GM20431 (cell line): Measurements from ENCODE around the gene FDX1.
"Not testable (repeated sequence)": the region's sequence is repeated elsewhere in the genome, so short reads cannot be mapped to it uniquely, and the experiment has no call there.

ENCODE experiments used
- in situ Hi-C: fragments of 300-500 bp; cut with MseI, MboI; formaldehyde crosslinking; loops from one replicate; pipeline ENCODE4 v1.15.0; 2020; ENCODE audit warnings: low sequenced_read_pairs; ENCODE audit not compliant: unreplicated experiment

The FDX1 gene, protein sequence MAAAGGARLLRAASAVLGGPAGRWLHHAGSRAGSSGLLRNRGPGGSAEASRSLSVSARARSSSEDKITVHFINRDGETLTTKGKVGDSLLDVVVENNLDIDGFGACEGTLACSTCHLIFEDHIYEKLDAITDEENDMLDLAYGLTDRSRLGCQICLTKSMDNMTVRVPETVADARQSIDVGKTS

GRCh38 chr11:110429731-110430266 lies at the start of gene FDX1:
Gene FDX1, plus strand, starts transcription at chr11:110429948. Its CDS starts 173 bp downstream, at chr11:110430121.
- in situ Hi-C loops: no loop called here

GRCh38 chr11:110380836-110381622 lies 48.7 kb upstream of the FDX1 start:
- in situ Hi-C loops: no loop called here

DNA sequence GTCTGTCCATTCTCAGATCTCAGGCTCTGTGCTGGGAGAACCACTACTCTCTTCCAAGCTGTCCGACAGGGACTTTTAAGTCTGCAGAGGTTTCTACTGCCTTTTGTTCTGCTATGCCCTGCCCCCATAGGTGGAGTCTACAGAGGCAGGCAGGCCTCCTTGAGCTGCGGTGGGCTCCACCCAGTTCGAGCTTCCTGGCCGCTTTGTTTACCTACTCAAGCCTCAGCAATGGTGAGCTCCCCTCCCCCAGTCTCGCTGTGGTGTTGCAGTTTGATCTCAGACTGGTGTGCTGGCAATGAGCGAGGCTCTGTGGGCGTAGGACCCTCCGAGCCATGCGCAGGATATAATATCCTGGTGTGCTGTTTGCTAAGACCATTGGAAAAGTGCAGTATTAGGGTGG lies 41.5 kb upstream of the FDX1 start:
- in situ Hi-C loops: not testable (repeated sequence)

DNA sequence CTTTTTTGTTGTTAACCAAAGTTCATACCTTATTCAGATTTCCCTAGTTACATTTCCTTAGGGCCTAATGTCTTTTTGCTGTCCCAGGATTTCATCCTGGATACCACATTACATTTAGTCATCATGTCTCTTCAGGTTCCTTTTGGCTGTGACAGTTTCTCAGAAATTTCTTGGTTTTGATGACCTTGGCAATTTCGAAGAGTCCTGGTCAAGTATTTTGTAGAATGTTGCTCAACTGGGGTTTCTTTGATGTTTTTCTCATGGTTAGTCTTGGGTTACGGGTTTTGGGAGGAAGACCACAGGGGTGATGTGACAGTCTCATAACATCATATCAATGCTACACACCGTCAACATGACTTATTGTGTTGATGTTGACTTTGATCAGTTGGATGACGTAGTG lies 39.8 kb upstream of the FDX1 start:
- in situ Hi-C loops: no loop called here

- in situ Hi-C loops: no loop called here
Observed at GRCh38 chr11:110392056-110392455, 37.7 kb upstream of the FDX1 start.

- in situ Hi-C loops: not testable (repeated sequence)
Observed at GRCh38 chr11:110397668-110398286, 32.0 kb upstream of the FDX1 start.

DNA sequence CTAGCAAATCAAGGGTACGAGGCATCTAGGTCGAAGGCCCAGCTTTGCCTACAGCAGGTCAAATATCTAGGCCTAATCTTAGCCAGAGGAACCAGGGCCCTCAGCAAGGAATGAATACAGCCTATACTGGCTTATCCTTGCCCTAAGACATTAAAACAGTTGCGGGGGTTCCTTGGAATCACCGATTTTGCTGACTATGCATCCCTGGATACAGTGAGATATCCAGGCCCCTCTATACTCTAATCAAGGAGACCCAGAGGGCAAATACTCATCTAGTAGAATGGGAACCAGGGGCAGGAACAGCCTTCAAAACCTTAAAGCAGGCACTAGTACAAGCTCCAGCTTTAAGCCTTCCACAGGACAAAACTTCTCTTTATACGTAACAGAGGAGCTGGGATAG lies 26.2 kb upstream of the FDX1 start:
- in situ Hi-C loops: not testable (repeated sequence)

DNA sequence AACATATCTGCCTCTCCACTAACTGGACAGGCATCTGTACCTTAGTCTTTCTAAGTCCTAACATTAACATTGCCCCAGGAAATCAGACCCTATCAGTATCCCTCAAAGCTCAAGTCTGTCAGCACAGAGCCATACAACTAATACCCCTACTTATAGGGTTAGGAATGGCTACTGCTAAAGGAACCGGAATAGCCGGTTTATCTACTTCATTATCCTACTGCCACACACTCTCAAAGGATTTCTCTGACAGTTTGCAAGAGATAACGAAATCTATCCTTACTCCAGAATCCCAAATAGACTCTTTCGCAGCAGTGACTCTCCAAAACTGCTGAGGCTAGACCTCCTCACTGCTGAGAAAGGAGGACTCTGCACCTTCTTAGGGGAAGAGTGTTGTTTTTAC lies 24.1 kb upstream of the FDX1 start:
- in situ Hi-C loops: not testable (repeated sequence)

DNA sequence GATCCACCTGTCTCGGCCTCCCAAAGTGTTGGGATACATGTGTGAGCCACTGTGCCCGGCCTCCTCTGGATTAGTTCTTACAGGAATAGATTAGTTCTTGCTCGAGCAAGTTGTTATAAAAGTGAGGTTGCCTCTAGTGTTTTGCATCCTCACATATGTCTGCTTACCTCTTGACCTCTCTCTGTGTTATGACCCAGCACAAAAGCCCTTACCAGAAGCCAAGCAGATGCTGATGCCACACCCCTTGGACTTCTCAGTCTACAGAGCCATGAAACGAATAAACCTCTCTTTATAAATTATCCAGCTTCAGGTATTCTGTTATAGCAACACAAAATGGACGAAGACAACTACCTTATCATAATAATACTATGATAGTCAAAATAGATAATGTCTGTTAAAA lies 22.4 kb upstream of the FDX1 start:
- in situ Hi-C loops: no loop called here

DNA sequence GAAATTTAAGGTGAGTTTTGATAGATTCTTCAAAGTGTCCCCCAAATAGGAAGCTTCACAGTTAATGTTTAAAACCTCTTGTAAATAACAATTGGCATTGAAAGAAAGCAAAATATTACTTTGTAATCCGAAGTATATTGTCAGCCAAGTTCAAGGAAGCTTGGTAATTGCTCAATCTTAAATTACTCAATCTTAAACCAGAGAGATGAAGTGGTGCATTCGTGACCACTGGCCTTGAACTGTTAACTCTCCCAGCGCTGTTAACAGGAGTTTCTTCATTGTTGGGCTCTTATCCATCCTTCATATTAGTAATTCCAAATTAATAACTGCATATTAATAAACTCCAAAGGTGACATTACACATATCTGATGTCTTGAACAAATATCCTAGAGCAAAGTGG lies 20.6 kb upstream of the FDX1 start:
- in situ Hi-C loops: no loop called here

DNA sequence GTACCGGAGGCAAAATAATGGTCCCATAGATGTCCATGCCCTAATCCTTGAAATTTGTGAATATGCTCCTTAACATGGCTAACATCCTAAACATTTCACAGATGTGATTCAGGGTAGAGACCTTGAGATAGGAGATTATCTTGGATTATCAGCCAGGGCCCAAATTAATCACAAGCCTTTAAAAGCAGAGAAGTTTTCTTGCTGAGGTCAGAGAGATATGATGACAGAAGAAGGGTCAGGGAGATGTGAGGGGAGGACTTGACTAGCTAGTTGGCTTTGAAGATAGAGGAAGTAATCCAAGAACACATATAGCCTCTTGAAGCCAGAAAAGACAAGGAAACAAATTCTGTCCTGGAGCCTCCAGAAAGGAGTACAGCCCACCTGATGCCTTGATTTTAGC lies 19.1 kb upstream of the FDX1 start:
- in situ Hi-C loops: no loop called here

GRCh38 chr11:110415081-110415480 lies 14.7 kb upstream of the FDX1 start:
- in situ Hi-C loops: no loop called here

GRCh38 chr11:110421658-110422057 lies 8.1 kb upstream of the FDX1 start:
- in situ Hi-C loops: not testable (repeated sequence)

DNA sequence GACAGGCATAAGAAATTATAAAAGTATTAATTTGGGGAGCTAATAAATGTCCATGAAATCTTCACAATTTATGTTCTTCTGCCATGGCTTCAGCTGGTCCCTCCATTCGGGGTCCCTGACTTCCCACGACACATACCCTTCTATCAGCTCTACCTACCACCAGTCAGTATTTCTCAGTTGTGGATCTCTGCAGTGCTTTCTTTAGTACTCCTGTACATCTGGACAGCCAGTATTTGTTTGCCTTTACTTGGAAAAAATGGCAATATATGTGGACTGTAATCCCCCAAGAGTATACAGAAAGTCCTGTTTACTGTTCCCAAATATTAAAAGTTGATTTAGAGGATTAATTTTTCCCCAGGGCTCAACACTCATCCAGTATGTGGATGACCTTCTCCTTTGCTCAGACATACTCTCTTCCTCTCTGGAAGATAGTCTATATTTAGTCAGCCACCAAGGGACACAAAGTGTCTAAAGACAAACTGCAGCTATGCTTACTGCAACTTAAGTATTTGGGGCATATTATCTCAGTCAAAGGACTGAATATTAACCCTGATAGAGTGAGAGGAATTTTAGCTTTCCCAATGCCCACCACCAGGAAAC lies 7.3 kb upstream of the FDX1 start:
- in situ Hi-C loops: no loop called here

GRCh38 chr11:110424775-110425444 lies 4.8 kb upstream of the FDX1 start:
- in situ Hi-C loops: no loop called here

DNA sequence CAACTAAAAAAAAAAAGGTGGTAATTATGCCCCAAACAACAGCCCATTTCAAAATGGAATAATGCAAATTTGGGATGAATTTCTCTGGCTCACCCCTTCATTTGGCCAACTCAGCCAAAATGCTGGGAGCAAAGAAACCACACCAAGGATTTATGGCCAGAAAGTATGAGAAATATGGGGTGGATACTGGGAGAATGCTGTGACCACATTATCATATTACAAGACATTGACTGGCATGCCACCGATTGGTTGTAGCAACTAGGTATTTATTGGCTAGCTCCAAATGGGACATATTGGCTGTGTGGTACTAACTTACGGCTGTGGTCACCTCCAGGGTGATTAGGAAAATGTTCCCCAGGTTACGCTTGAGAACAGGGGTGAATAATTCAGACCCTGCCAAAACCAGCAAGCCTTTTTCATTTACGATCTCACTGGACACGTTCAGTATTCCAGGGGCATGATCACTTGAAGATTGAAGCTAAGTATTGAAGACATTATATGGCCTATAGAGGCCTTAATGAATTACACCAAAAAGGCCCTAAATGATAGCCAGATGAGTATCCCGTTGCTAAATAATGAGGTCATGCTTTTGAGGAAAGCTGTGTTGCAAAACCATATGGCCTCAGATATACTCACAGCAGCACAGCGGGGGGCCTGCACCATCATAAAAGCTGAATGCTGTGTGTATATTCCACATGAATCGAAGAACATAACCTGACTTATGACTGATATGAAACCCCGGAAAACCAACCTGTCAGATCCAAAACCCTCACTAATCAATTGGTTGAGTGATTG lies 3.8 kb upstream of the FDX1 start:
- in situ Hi-C loops: no loop called here

DNA sequence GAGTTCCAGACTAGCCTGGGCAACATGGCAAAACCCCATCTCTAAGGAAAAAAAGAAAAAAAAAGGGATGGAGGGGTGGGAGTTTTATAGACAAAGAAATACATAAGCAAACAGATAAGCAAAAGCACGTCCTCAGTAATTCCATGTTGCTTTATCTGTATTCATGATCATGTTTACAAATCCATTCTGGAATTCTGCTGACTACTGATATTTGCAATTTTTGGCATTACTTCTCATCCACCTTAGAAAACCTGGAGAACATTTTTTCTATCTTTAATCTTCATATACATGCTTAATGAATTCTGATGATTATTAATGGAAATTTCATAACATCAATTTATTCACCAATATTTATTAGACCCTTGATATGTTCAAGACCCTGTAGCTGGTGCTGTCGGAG lies 1.7 kb upstream of the FDX1 start:
- in situ Hi-C loops: no loop called here

DNA sequence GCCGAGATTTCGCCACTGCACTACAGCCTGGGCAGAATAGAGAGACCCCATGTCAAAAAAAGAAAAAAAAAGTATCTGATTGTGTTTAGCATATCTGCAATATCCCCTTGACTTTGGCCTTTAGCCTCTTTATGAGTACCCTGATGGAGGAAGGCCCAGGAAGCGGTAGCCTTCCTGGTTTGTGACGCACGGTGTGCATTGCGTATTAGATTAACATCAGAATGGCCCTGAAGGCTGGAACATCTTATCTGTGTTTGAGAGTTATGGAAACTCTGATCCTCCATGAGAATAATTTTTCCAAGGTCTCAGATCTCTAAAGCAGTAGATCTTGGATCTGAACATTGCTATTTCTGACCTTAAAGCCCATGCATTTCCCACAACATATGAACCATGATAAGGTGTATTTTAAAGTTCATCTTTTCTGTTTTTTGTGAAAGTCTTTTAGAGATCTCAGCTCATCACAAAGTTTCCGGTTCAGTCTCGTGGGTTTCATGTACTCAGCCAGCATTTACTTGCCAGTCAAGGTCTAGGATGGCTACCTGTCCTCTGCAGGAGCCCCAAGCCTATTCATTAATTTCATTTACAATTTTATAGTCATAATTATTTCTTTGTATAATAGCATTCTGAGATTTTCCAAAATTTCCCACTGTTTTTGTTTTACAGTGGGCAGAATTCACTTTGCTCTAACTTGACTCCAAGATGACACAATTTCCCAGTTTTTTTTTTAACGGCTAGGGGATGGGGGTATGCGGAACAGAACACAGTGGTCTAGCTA lies 605 bp upstream of the FDX1 start:
- in situ Hi-C loops: no loop called here
